K562 (cell line): ENCODE measurements around the gene SLC32A1. TPM values are rescaled to one million over a fixed set of nuclear protein-coding genes. Genes with fewer than 3 reads are reported as not detected.

Experiments used
- BACH1 ChIP-seq: fragments of 200-800 bp; sonication (Bioruptor generic); IDR thresholded peaks from 2 replicates; pipeline ENCODE4 v1.6.1; 2016; ENCODE audit warnings: missing genetic modification characterization, missing compliant biosample characterization
- CCNT2 ChIP-seq: IDR thresholded peaks from 2 replicates; pipeline ENCODE4 v1.6.1; 2011; ENCODE audit warnings: borderline replicate concordance, low read depth, mild to moderate bottlenecking, moderate library complexity, mixed read lengths, low read length; ENCODE audit not compliant: insufficient read length; ENCODE audit errors: extremely low read depth
- CXXC5 ChIP-seq: fragments of 250-450 bp; sonication (Bioruptor Pico); IDR thresholded peaks from 2 replicates; pipeline ENCODE4 v1.8.0; 2022; ENCODE audit warnings: inconsistent platforms, mild to moderate bottlenecking, moderate library complexity
- DNMT1 ChIP-seq: fragments of 450-650 bp; IDR thresholded peaks from 2 replicates; pipeline ENCODE4 v1.6.1; 2016; ENCODE audit warnings: antibody characterized with exemption, mild to moderate bottlenecking
- EP400 ChIP-seq: fragments of 450-650 bp; IDR thresholded peaks from 2 replicates; pipeline ENCODE4 v1.6.1; 2017; ENCODE audit warnings: antibody characterized with exemption, mild to moderate bottlenecking, moderate library complexity
- ERF ChIP-seq: fragments of 450-650 bp; formaldehyde crosslinking; IDR thresholded peaks from 2 replicates; pipeline ENCODE4 v1.4.0; 2020; ENCODE audit warnings: mild to moderate bottlenecking, mixed read lengths
- HDAC1 ChIP-seq, 2 experiments: fragments of 450-650 bp; IDR thresholded peaks; 2 replicates each; pipeline ENCODE4 v1.6.1; 2016 to 2017; ENCODE audit warnings: inconsistent platforms in 1 of 2, mild to moderate bottlenecking in 1 of 2, moderate library complexity in 1 of 2
- MXI1 ChIP-seq: IDR thresholded peaks from 2 replicates; pipeline ENCODE4 v1.6.1; 2011; ENCODE audit warnings: low read depth, mild to moderate bottlenecking, improper control_type of control experiment, low read length
- POLR2B ChIP-seq: fragments of 450-650 bp; IDR thresholded peaks from 2 replicates; pipeline ENCODE4 v1.6.1; 2018; ENCODE audit warnings: low read depth; ENCODE audit not compliant: partially characterized antibody
- RBFOX2 ChIP-seq: fragments of 200-400 bp; formaldehyde crosslinking; IDR thresholded peaks from 2 replicates; pipeline ENCODE4 v1.6.1; 2017; ENCODE audit warnings: low read depth, mild to moderate bottlenecking, low read length, moderate library complexity
- RUNX1 ChIP-seq: sonication (generic); IDR thresholded peaks from 2 replicates; pipeline ENCODE4 v1.6.1; 2016; ENCODE audit warnings: antibody characterized with exemption, low read depth
- SAFB ChIP-seq: fragments of 200-400 bp; formaldehyde crosslinking; IDR thresholded peaks from 2 replicates; pipeline ENCODE4 v1.6.1; 2017; ENCODE audit warnings: low read depth, low read length, borderline replicate concordance
- SIX5 ChIP-seq, 2 experiments: IDR thresholded peaks; 2 replicates each; pipeline ENCODE4 v1.6.1; 2011; ENCODE audit warnings: low read length in 2 of 2, borderline replicate concordance in 1 of 2, low read depth in 1 of 2, mild to moderate bottlenecking in 1 of 2, moderate library complexity in 1 of 2; ENCODE audit not compliant: insufficient read depth in 1 of 2
- SMAD4 ChIP-seq: fragments of 250-450 bp; sonication (Bioruptor Pico); conservative IDR thresholded peaks from 2 replicates; pipeline ENCODE4 v1.8.0; 2021; ENCODE audit warnings: inconsistent platforms, mild to moderate bottlenecking, moderate library complexity
- TBP ChIP-seq: optimal IDR thresholded peaks from 2 replicates; pipeline ENCODE3; 2011; ENCODE audit warnings: low read depth, low read length, improper control_type of control experiment
- ZKSCAN1 ChIP-seq: fragments of 150-350 bp; IDR thresholded peaks from 2 replicates; pipeline ENCODE4 v1.6.1; 2016; ENCODE audit warnings: low read depth, low read length
- ZNF143 ChIP-seq: sonication (generic); formaldehyde crosslinking; IDR thresholded peaks from 2 replicates; pipeline ENCODE4 v1.9.0; 2022; ENCODE audit warnings: mild to moderate bottlenecking, missing genetic modification reagents
- ZNF3 ChIP-seq: fragments of 250-450 bp; sonication (Bioruptor Pico); IDR thresholded peaks from 2 replicates; pipeline ENCODE4 v1.5.0; 2021; ENCODE audit warnings: mild to moderate bottlenecking, moderate library complexity
- ZNF561 ChIP-seq: fragments of 450-650 bp; formaldehyde crosslinking; conservative IDR thresholded peaks from 2 replicates; pipeline ENCODE4 v1.4.0; 2020; ENCODE audit warnings: mild to moderate bottlenecking, moderate library complexity
- ZNF77 ChIP-seq: fragments of 250-450 bp; sonication (Bioruptor Pico); IDR thresholded peaks from 2 replicates; pipeline ENCODE4 v1.5.0; 2020
- polyA plus RNA-seq, 8 experiments: library from polyadenylated mRNA; depleted of rRNA in 4 of 8; stranded (reverse) in 5 of 8; unstranded in 3 of 8; fragments of >200 nt; fragmentation: Nextera tagmentation in 2 of 8; fragmentation: Illumina TruSeq in 1 of 8; extraction: Ambion mirVana in 2 of 8; extraction: Trizol in 1 of 8; gene quantifications; 2 replicates each; pipeline versions ENCODE4 v1.2.1 to v1.2.3, GENCODE V29; 2011 to 2014; ENCODE audit warnings: inconsistent platforms in 1 of 8, missing spikeins in 1 of 8
- total RNA-seq, 7 experiments: library from RNA; depleted of rRNA in 6 of 7; stranded (reverse); fragments of >200 nt in 6 of 7; fragmentation: Illumina TruSeq in 2 of 7; extraction: Trizol in 2 of 7; gene quantifications; 2 replicates each; pipeline versions ENCODE4 v1.2.1 to v1.2.3, GENCODE V29; 2011 to 2021; ENCODE audit warnings: low replicate concordance in 1 of 7
- TF ChIP-seq, protein P1 (sequence below): fragments of 450-650 bp; IDR thresholded peaks from 2 replicates; pipeline ENCODE4 v1.6.1; 2017; ENCODE audit warnings: mild to moderate bottlenecking, moderate library complexity
- TF ChIP-seq, protein P2 (sequence below): IDR thresholded peaks from 2 replicates; pipeline ENCODE4 v1.6.1; 2011; ENCODE audit not compliant: insufficient read length; ENCODE audit errors: extremely low read depth
- TF ChIP-seq, protein P3 (sequence below): fragments of 250-450 bp; sonication (Bioruptor Pico); IDR thresholded peaks from 2 replicates; pipeline ENCODE4 v1.8.0; 2021; ENCODE audit warnings: moderate library complexity, mild to moderate bottlenecking, inconsistent platforms
- TF ChIP-seq, protein P4 (sequence below): fragments of 450-650 bp; IDR thresholded peaks from 2 replicates; pipeline ENCODE4 v1.6.1; 2016
- TF ChIP-seq, protein P5 (sequence below): sonication (generic); formaldehyde crosslinking; IDR thresholded peaks from 2 replicates; pipeline ENCODE4 v1.8.1; 2023; ENCODE audit warnings: mild to moderate bottlenecking, missing genetic modification reagents, moderate library complexity

Gene SLC32A1
- total and polyA plus RNA-seq, 9 of the 15 experiments (the other 6 are each of a cell fraction or from before 2014, with no cell fraction given) = not detected

DNA sequence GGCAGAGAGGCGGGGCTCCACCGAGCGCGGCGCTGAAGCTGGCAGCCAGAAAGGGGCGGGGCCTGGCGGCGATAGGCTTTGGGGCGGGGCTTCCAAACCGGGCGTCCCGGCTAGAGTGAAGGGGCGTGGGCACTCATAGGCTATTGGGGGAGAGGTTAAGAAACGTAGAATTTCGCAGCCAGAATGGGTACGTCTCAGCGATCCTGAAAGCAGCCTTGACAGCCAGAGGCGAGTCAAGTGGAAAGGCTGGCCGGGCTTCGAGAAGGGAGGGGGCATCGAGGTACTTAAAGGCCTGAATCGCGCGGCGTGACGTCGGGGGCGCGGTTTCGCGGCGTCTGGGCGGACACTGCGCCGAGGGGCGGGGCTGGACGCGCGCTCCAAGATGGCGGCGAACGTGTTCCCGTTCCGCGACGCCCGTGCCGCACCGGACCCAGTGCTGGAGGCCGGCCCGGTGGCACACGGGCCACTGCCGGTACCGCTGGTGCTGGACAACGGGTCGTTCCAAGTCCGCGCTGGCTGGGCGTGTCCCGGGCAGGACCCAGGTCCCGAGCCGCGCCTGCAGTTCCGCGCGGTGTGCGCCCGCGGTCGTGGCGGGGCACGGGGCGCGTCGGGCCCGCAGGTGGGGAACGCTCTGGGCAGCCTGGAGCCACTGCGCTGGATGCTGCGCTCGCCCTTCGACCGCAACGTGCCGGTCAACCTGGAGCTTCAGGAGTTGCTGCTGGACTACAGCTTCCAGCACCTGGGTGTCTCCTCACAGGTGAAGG, 24.0 kb downstream of the SLC32A1 start, which contains the start of gene ACTR5 (continued):
- no peak for TF ChIP-seq RUNX1
- TF ChIP-seq, protein P1, sequence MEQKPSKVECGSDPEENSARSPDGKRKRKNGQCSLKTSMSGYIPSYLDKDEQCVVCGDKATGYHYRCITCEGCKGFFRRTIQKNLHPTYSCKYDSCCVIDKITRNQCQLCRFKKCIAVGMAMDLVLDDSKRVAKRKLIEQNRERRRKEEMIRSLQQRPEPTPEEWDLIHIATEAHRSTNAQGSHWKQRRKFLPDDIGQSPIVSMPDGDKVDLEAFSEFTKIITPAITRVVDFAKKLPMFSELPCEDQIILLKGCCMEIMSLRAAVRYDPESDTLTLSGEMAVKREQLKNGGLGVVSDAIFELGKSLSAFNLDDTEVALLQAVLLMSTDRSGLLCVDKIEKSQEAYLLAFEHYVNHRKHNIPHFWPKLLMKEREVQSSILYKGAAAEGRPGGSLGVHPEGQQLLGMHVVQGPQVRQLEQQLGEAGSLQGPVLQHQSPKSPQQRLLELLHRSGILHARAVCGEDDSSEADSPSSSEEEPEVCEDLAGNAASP = no peak
- TF ChIP-seq RBFOX2 = peak; percentile 89
- TF ChIP-seq TBP = peak; percentile 35
- peak; percentile 13; the same call in 1 of the 2 replicates for TF ChIP-seq EP400
- peak; percentile 54; the same call in 1 of the 2 replicates for TF ChIP-seq ZNF143 (CRISPR knock-in tag)
- 0 out of 2 replicates have a peak, but pooled peaks have one; percentile 38 for TF ChIP-seq SAFB
- peak; percentile 85 for TF ChIP-seq CXXC5
- TF ChIP-seq POLR2B = peak; percentile 53
- peak; percentile 71; the same call in 1 of the 2 replicates for TF ChIP-seq ERF (CRISPR knock-in tag)
- TF ChIP-seq ZNF3 (CRISPR knock-in tag) = no peak
- 0 out of 2 replicates have a peak, but pooled peaks have one; percentile 17 for TF ChIP-seq MXI1
- peak; percentile 33 for TF ChIP-seq CCNT2
- TF ChIP-seq ZKSCAN1 = no peak
- TF ChIP-seq BACH1 (tag) = no peak
- no peak for TF ChIP-seq ZNF77 (CRISPR knock-in tag)
- TF ChIP-seq DNMT1 = no peak
- TF ChIP-seq, protein P2, sequence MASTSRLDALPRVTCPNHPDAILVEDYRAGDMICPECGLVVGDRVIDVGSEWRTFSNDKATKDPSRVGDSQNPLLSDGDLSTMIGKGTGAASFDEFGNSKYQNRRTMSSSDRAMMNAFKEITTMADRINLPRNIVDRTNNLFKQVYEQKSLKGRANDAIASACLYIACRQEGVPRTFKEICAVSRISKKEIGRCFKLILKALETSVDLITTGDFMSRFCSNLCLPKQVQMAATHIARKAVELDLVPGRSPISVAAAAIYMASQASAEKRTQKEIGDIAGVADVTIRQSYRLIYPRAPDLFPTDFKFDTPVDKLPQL = no peak
- peak in 1 of 2 experiments; percentile 91; a peak in 2 of 4 replicates for TF ChIP-seq HDAC1 (IDR thresholded peaks at IDR 0.05)
- TF ChIP-seq, protein P3, sequence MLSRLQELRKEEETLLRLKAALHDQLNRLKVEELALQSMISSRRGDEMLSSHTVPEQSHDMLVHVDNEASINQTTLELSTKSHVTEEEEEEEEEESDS (CRISPR knock-in tag) = no peak
- TF ChIP-seq SMAD4 (CRISPR knock-in tag) = peak; percentile 49; the same call in 1 of the 2 replicates
- TF ChIP-seq SIX5 (IDR thresholded peaks at IDR 0.05; ENCODE audit: borderline replicate concordance in 1 of 2, insufficient read depth in 1 of 2, low read depth in 1 of 2, low read length in 2 of 2) = no peak
- no peak for TF ChIP-seq ZNF561 (CRISPR knock-in tag)
- TF ChIP-seq, protein P4, sequence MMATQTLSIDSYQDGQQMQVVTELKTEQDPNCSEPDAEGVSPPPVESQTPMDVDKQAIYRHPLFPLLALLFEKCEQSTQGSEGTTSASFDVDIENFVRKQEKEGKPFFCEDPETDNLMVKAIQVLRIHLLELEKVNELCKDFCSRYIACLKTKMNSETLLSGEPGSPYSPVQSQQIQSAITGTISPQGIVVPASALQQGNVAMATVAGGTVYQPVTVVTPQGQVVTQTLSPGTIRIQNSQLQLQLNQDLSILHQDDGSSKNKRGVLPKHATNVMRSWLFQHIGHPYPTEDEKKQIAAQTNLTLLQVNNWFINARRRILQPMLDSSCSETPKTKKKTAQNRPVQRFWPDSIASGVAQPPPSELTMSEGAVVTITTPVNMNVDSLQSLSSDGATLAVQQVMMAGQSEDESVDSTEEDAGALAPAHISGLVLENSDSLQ = peak; percentile 46
- TF ChIP-seq, protein P5, sequence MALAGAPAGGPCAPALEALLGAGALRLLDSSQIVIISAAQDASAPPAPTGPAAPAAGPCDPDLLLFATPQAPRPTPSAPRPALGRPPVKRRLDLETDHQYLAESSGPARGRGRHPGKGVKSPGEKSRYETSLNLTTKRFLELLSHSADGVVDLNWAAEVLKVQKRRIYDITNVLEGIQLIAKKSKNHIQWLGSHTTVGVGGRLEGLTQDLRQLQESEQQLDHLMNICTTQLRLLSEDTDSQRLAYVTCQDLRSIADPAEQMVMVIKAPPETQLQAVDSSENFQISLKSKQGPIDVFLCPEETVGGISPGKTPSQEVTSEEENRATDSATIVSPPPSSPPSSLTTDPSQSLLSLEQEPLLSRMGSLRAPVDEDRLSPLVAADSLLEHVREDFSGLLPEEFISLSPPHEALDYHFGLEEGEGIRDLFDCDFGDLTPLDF (CRISPR knock-in tag) = 0 out of 2 replicates have a peak, but pooled peaks have one; percentile 31
